ENCODE results near the gene ABHD1.

ABHD1 gene

DNA sequence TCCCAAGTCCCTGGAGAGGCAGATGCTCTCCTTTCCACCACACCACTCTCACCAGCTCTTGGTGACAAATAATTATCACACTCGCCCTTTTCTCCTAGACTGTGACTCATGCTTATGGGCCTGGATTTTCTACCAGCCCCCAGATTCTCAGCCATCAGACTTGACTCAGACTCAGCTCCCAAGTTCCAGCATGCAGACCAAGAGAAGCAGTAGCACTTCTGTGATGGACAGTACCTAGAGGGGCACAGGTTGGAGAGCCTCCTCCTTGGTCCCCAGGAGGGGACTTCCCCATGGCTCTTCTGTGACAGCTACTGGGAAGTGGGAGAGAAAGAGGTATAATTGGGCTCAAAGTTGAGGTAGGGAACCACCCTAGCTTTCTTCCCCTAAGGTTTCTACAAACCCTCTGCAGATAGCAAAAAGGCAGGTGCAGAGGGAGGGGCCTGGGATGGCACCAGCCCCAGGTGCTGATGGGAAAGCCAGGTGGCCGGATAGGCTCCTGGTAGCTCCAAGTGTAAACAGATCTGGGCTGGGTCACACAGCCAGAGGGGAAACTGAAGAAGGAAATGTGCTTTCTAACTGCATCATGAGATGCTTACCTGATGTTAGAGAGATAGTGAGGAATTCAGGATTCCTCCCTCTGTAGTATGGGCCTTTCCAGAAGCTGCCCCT, 29.3 kb downstream of the ABHD1 start:
- no peak overlapping the region for H3K4me3 ChIP-seq (ENCODE audit: low read depth, low read length)
- no peak overlapping the region for H3K27ac ChIP-seq (ENCODE audit: extremely low read depth, low read depth, low read length)
- ChIA-PET CTCF (interaction anchor here (0.5 to 4.5 kb wide), 6 partner anchors 14 to 300 kb away, joined by 3 to 22 read pairs (median 3); no protein-coding TSS in a partner anchor), POLR2A (interaction anchor here (0.6 kb wide), 1 partner anchor 26 kb away, joined by 3 read pairs; no protein-coding TSS in a partner anchor)
- H3K9me3 ChIP-seq (ENCODE audit: control insufficient read depth, insufficient read depth, low read depth, low read length): no peaks in the 10 kb centered on the region
- H3K36me3 ChIP-seq (ENCODE audit: control insufficient read depth in 2 of 2, insufficient read depth in 1 of 2, low read length in 2 of 2): no peaks in the 10 kb centered on the region
- no peaks in the 10 kb centered on the region for H3K4me1 ChIP-seq (ENCODE audit: control insufficient read depth, insufficient read depth, low read length)
- TF ChIP-seq, protein P1, sequence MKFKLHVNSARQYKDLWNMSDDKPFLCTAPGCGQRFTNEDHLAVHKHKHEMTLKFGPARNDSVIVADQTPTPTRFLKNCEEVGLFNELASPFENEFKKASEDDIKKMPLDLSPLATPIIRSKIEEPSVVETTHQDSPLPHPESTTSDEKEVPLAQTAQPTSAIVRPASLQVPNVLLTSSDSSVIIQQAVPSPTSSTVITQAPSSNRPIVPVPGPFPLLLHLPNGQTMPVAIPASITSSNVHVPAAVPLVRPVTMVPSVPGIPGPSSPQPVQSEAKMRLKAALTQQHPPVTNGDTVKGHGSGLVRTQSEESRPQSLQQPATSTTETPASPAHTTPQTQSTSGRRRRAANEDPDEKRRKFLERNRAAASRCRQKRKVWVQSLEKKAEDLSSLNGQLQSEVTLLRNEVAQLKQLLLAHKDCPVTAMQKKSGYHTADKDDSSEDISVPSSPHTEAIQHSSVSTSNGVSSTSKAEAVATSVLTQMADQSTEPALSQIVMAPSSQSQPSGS (tag by site-specific recombination; IDR thresholded peaks at IDR 0.05; ENCODE audit: low read depth): no peak
- 0 out of 2 replicates have a peak, but pooled peaks have one; percentile 9 for TF ChIP-seq PRDM1 (tag by site-specific recombination; IDR thresholded peaks at IDR 0.05)

DNA sequence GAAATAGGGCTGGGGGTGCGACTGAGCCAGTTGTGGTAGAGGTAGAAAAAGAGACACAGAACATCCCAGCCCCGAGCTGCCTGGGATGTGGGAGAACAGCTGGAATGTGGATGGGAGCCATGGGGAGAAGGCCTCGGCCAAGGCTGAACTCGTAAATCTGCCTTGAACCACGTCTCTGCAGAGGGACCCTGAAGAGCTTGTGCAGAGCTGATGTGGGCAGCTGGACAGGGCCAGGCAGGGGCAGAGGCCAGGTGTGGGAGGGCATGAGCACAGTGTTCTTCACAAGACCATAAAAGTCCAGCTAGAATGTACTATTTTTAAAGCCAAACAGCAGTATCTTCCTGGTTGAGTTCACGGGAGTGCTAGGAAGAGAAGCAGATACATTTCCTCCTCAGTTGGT, 30.9 kb downstream of the ABHD1 start:
- ChIA-PET CTCF (interaction anchor here (0.8 to 4.5 kb wide), 2 partner anchors 16 to 37 kb away, joined by 3 to 22 read pairs; no protein-coding TSS in a partner anchor), POLR2A (no interaction called here)
- H3K4me3 ChIP-seq (ENCODE audit: low read depth, low read length): no peak overlapping the region
- TF ChIP-seq, protein P2, sequence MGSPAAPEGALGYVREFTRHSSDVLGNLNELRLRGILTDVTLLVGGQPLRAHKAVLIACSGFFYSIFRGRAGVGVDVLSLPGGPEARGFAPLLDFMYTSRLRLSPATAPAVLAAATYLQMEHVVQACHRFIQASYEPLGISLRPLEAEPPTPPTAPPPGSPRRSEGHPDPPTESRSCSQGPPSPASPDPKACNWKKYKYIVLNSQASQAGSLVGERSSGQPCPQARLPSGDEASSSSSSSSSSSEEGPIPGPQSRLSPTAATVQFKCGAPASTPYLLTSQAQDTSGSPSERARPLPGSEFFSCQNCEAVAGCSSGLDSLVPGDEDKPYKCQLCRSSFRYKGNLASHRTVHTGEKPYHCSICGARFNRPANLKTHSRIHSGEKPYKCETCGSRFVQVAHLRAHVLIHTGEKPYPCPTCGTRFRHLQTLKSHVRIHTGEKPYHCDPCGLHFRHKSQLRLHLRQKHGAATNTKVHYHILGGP (tag by site-specific recombination; IDR thresholded peaks at IDR 0.05): no peak
- no peak for TF ChIP-seq ZNF558 (tag by site-specific recombination; IDR thresholded peaks at IDR 0.05)
- TF ChIP-seq ZNF324 (tag by site-specific recombination; IDR thresholded peaks at IDR 0.05): no peak
- no peak for TF ChIP-seq ZNF174 (tag by site-specific recombination; IDR thresholded peaks at IDR 0.05)
- no peak for TF ChIP-seq ZNF48 (tag by site-specific recombination; IDR thresholded peaks at IDR 0.05)
- no peak for TF ChIP-seq ZNF621 (tag by site-specific recombination; IDR thresholded peaks at IDR 0.05)
- no peak for TF ChIP-seq ZNF768 (tag by site-specific recombination; IDR thresholded peaks at IDR 0.05)
- TF ChIP-seq TCF7L2 (IDR thresholded peaks at IDR 0.05; ENCODE audit: borderline replicate concordance, low read depth, low read length): no peak
- no peak for TF ChIP-seq ZSCAN23 (tag by site-specific recombination; IDR thresholded peaks at IDR 0.05)
- TF ChIP-seq ZNF433 (tag by site-specific recombination; IDR thresholded peaks at IDR 0.05; ENCODE audit: low read depth): no peak
- no peak for TF ChIP-seq ZNF473 (tag by site-specific recombination; IDR thresholded peaks at IDR 0.05)
- no peak for TF ChIP-seq ZNF416 (tag by site-specific recombination; IDR thresholded peaks at IDR 0.05)
- TF ChIP-seq, protein P3, sequence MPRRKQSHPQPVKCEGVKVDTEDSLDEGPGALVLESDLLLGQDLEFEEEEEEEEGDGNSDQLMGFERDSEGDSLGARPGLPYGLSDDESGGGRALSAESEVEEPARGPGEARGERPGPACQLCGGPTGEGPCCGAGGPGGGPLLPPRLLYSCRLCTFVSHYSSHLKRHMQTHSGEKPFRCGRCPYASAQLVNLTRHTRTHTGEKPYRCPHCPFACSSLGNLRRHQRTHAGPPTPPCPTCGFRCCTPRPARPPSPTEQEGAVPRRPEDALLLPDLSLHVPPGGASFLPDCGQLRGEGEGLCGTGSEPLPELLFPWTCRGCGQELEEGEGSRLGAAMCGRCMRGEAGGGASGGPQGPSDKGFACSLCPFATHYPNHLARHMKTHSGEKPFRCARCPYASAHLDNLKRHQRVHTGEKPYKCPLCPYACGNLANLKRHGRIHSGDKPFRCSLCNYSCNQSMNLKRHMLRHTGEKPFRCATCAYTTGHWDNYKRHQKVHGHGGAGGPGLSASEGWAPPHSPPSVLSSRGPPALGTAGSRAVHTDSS (tag by site-specific recombination; IDR thresholded peaks at IDR 0.05): no peak
- H3K4me1 ChIP-seq (ENCODE audit: control insufficient read depth, insufficient read depth, low read length): no peaks in the 10 kb centered on the region
- no peaks in the 10 kb centered on the region for H3K36me3 ChIP-seq (ENCODE audit: control insufficient read depth in 2 of 2, insufficient read depth in 1 of 2, low read length in 2 of 2)
- no peaks in the 10 kb centered on the region for H3K9me3 ChIP-seq (ENCODE audit: control insufficient read depth, insufficient read depth, low read depth, low read length)
- no peak overlapping the region for H3K27ac ChIP-seq (ENCODE audit: extremely low read depth, low read depth, low read length)

DNA sequence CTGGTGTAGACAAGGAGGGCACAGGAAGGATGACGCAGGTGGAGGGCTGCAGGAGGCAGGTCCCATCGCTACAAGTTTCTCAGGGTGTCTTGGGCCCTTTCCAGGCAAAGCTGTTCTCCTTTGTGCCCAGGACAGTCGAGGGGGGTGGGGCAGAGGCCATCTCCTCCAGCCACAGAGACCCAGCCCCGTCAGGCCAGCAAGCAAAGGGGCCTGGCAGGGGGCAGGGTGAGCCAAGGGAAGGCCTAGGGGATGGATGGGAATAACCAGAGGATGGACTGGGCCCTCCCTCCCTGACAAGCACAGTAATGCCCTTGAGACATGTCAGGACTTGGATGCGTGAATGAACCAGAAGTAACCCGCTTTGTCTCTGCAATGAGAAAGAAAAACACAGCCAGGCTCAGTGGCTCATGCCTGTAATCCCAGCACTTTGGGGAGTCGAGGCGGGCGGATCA, 31.5 kb downstream of the ABHD1 start:
- Histone ChIP-seq H3K27ac (ENCODE audit: extremely low read depth, low read depth, low read length) (no peak overlapping the region), H3K4me3 (ENCODE audit: low read depth, low read length) (no peak overlapping the region), H3K4me1 (ENCODE audit: control insufficient read depth, insufficient read depth, low read length) (no peaks in the 10 kb centered on the region), H3K9me3 (ENCODE audit: control insufficient read depth, insufficient read depth, low read depth, low read length) (no peaks in the 10 kb centered on the region), H3K36me3 (ENCODE audit: control insufficient read depth in 2 of 2, insufficient read depth in 1 of 2, low read length in 2 of 2) (no peaks in the 10 kb centered on the region)
- no peak for TF ChIP-seq EGR2 (tag by site-specific recombination; IDR thresholded peaks at IDR 0.05; ENCODE audit: low read depth)
- no peak for TF ChIP-seq ZNF768 (tag by site-specific recombination; IDR thresholded peaks at IDR 0.05)
- TF ChIP-seq, protein P4, sequence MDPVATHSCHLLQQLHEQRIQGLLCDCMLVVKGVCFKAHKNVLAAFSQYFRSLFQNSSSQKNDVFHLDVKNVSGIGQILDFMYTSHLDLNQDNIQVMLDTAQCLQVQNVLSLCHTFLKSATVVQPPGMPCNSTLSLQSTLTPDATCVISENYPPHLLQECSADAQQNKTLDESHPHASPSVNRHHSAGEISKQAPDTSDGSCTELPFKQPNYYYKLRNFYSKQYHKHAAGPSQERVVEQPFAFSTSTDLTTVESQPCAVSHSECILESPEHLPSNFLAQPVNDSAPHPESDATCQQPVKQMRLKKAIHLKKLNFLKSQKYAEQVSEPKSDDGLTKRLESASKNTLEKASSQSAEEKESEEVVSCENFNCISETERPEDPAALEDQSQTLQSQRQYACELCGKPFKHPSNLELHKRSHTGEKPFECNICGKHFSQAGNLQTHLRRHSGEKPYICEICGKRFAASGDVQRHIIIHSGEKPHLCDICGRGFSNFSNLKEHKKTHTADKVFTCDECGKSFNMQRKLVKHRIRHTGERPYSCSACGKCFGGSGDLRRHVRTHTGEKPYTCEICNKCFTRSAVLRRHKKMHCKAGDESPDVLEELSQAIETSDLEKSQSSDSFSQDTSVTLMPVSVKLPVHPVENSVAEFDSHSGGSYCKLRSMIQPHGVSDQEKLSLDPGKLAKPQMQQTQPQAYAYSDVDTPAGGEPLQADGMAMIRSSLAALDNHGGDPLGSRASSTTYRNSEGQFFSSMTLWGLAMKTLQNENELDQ (tag by site-specific recombination; IDR thresholded peaks at IDR 0.05; ENCODE audit: low read depth): no peak
- TF ChIP-seq, protein P5, sequence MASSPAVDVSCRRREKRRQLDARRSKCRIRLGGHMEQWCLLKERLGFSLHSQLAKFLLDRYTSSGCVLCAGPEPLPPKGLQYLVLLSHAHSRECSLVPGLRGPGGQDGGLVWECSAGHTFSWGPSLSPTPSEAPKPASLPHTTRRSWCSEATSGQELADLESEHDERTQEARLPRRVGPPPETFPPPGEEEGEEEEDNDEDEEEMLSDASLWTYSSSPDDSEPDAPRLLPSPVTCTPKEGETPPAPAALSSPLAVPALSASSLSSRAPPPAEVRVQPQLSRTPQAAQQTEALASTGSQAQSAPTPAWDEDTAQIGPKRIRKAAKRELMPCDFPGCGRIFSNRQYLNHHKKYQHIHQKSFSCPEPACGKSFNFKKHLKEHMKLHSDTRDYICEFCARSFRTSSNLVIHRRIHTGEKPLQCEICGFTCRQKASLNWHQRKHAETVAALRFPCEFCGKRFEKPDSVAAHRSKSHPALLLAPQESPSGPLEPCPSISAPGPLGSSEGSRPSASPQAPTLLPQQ (tag by site-specific recombination; IDR thresholded peaks at IDR 0.05): no peak
- TF ChIP-seq ZNF433 (tag by site-specific recombination; IDR thresholded peaks at IDR 0.05; ENCODE audit: low read depth): no peak
- TF ChIP-seq ZNF830 (tag by site-specific recombination; IDR thresholded peaks at IDR 0.05; ENCODE audit: low read depth): no peak
- TF ChIP-seq HOXA7 (CRISPR knock-in tag; IDR thresholded peaks at IDR 0.05; ENCODE audit: borderline replicate concordance): no peak
- POLR2A ChIA-PET: no interaction called here
- CTCF ChIA-PET: interaction anchor here (0.8 to 4.5 kb wide), 2 partner anchors 15 to 37 kb away, joined by 3 to 22 read pairs; no protein-coding TSS in a partner anchor

All from HEK293 (cell line).